Heart left ventricle (tissue), 16 donors: ENCODE measurements around the gene DDRGK1. TPM values are rescaled to one million over a fixed set of nuclear protein-coding genes. Genes with fewer than 3 reads are reported as not detected.
A peak's percentile ranks its signal among the peaks of the same experiment; 100 is the strongest.

ENCODE experiments used
- ATAC-seq, 4 donors: fragments of 200-7000 bp; cut with Tn5 transposase; one replicate each; pipeline ENCODE4 v1.9.1; 2020 to 2022; ENCODE audit warnings: moderate library complexity in 4 of 4, mild to moderate bottlenecking in 3 of 4, moderate number of reproducible peaks in 1 of 4
- DNase-seq, 5 donors: peaks; one replicate each; pipeline ENCODE4 v3.0.0-alpha.2; 2020
- H3K27ac ChIP-seq, 12 donors: fragments of 200-600 bp; sonication (generic) in 4 of 12; one replicate each; pipeline versions ENCODE4 v1.5.0 to v1.8.0; 2016 to 2022; ENCODE audit warnings: mild to moderate bottlenecking in 2 of 12
- H3K27me3 ChIP-seq, 9 donors: fragments of 200-600 bp; sonication (generic) in 2 of 9; one replicate each; pipeline versions ENCODE4 v1.5.1 to v1.8.0; 2016 to 2022; ENCODE audit warnings: mild to moderate bottlenecking in 3 of 9
- H3K36me3 ChIP-seq, 9 donors: fragments of 200-600 bp; sonication (generic) in 2 of 9; one replicate each; pipeline versions ENCODE4 v1.5.0 to v1.8.0; 2018 to 2022; ENCODE audit warnings: mild to moderate bottlenecking in 2 of 9
- H3K4me1 ChIP-seq, 12 donors: fragments of 200-600 bp; sonication (generic) in 4 of 12; one replicate each; pipeline versions ENCODE4 v1.5.0 to v1.8.0; 2016 to 2022; ENCODE audit warnings: mild to moderate bottlenecking in 3 of 12
- H3K4me3 ChIP-seq, 12 donors: fragments of 200-600 bp; sonication (generic) in 4 of 12; one replicate each; pipeline versions ENCODE4 v1.5.0 to v1.8.0; 2017 to 2022; ENCODE audit warnings: mild to moderate bottlenecking in 9 of 12, moderate library complexity in 4 of 12
- H3K9me3 ChIP-seq, 12 donors: fragments of 200-600 bp; sonication (generic) in 4 of 12; one replicate each; pipeline versions ENCODE4 v1.5.0 to v1.8.0; 2016 to 2022; ENCODE audit warnings: mild to moderate bottlenecking in 1 of 12
- CTCF ChIP-seq, 12 donors: fragments of 200-600 bp; sonication (generic) in 4 of 12; IDR thresholded peaks; one replicate each; pipeline versions ENCODE4 v1.5.0 to v1.8.0; 2018 to 2022; ENCODE audit warnings: antibody characterized with exemption in 12 of 12, mild to moderate bottlenecking in 5 of 12
- POLR2A ChIP-seq, 2 donors: fragments of 450-650 bp; IDR thresholded peaks; one replicate each; pipeline ENCODE4 v1.6.1; 2017; ENCODE audit warnings: antibody characterized with exemption in 2 of 2, mild to moderate bottlenecking in 2 of 2, moderate library complexity in 2 of 2
- WGBS, 4 donors: extraction: QIAGEN DNeasy Blood & Tissue Kit in 2 of 4; methylation state at CpG; one replicate each; pipeline versions ENCODE4 v1.1.5 to v1.1.7; 2013 to 2018; 5-methylcytosine and 5-hydroxymethylcytosine counted together
- intact Hi-C, 10 donors: fragments of 100-400 bp; cut with DNase I; formaldehyde crosslinking; loops; one replicate each; pipeline versions ENCODE4 v1.11.1 to v1.14.2; 2022
- polyA plus RNA-seq, 2 donors: library from polyadenylated mRNA; stranded (reverse); fragments of 200-250 nt; gene quantifications; one replicate each; pipeline ENCODE4 v1.2.3, GENCODE V29; 2013
- total RNA-seq, 9 donors: library from RNA; depleted of rRNA in 2 of 9; stranded (reverse); fragments of >200 nt in 2 of 9; fragmentation: NEBNext Ultra II Directional in 3 of 9; extraction: Animal tissue kit (Norgen Biotek cat#: 25700) in 3 of 9; gene quantifications; one replicate each; pipeline versions ENCODE4 v1.1.0 to v1.2.4, GENCODE V29; 2016 to 2023
- donor health status: ischemic (EF 13 %, LVEDD 7.1; RV severe dilation, severe dysfunction).
- donor health status: healthy with polysubstance abuse.
- donor health status: DM: no; HTN: yes; CAD: no.
- donor health status: DM: no; HTN: no; CAD: no.
- donor health status: ischemic (EF 25% LVEDD 6.9; RV normal size, moderate dysfunction).
- donor health status: ischemic (EF 25% LVEDD 5.7; RV mildly dilated, moderate dysfunction).
- donor health status: healthy.
- donor health status: DM: yes; HTN: yes; CAD: no.
- donor health status: ischemic (EF 35%, LVEDD 5.7; RV mildly dilated, moderate dysfunction).
- donor health status: nonischemic (EF 11% LVEDD 7.7; RV severe dilation, severe dysfunction).
- donor health status: DM: yes; HTN: yes; CAD: no.
- donor health status: PGD.
- donor health status: ischemic (EF 29% LVEDD 5.4; RV normal size, mild dysfunction).
- donor health status: nonischemic (EF 23%, LVEDD 6.1; RV moderate dilation, normal function).

DDRGK1 gene
- total and polyA plus RNA-seq, 11 donors, result 25.1 to 78.3 (median 35.5) TPM

DNA sequence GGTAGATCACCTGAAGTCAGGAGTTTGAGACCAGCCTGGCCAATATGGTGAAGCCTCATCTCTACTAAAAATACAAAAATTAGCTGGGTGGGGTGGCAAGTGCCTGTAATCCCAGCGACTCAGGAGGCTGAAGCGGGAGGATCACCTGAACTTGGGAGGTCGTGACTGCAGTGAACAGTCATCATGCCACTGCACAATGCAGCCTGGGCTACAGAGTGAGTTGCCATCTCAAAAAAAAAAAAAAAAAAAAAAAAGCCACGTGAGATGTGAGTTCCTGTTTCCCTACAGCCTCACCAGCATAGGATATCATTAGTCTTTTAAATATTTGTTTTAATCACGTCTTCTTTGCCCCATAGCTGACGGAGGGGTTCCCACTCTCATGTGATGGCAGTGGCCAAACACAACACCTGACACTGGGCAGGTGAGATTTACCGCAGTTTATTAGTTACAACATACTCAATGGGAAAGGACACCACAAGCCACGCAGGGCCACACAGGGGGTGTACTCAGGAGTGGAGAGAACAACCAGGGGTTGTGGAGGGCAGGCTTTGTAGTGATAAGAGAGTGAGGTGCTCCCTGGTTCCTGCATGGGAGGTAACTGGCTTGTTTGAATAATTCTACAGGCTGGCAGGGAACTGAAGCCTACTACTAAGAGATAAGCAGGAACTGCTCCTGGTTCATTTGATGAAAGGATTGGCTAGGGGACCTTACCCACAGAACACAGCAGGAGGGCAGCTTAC is 26.6 kb downstream of the DDRGK1 start:
- TF ChIP-seq POLR2A (IDR thresholded peaks at IDR 0.05) (no peak), CTCF (IDR thresholded peaks at IDR 0.05) (no peak)
- intact Hi-C loops, result no loop called here
- H3K4me3 ChIP-seq, result no peak overlapping the region
- H3K4me1 ChIP-seq, result peaks cover 0 to 16% (median 8%) of the 10 kb centered on the region in 12 donors
- H3K36me3 ChIP-seq, result no peaks in the 10 kb centered on the region
- peaks cover 0 to 9% (median 0%) of the 10 kb centered on the region in 9 donors for H3K27me3 ChIP-seq
- DNase-seq, result no peak
- no peak for ATAC-seq
- WGBS, 4 donors, result 77 to 81% (median 80%) methylated on average over 8 of the region's 8 CpGs
- no peaks in the 10 kb centered on the region for H3K9me3 ChIP-seq
- H3K27ac ChIP-seq, result no peak overlapping the region

- Histone ChIP-seq H3K27ac (no peak overlapping the region), H3K36me3 (no peaks in the 10 kb centered on the region), H3K27me3 (peaks cover 0 to 16% (median 0%) of the 10 kb centered on the region in 9 donors), H3K4me3 (peak overlapping the region in 3 of 12 donors; percentile 74 to 90 (median 81)), H3K9me3 (no peaks in the 10 kb centered on the region), H3K4me1 (peaks cover 0 to 23% (median 13%) of the 10 kb centered on the region in 12 donors)
- no peak for ATAC-seq
- no peak for DNase-seq
- WGBS, 4 donors, result 21 to 38% (median 31%) methylated on average over 1 of the region's 1 CpG
- intact Hi-C loops, result no loop called here
- TF ChIP-seq POLR2A (IDR thresholded peaks at IDR 0.05) (no peak), CTCF (IDR thresholded peaks at IDR 0.05) (no peak)
Measured at GRCh38 chr20:3175270-3175669, 29.2 kb downstream of the DDRGK1 start.

DNA sequence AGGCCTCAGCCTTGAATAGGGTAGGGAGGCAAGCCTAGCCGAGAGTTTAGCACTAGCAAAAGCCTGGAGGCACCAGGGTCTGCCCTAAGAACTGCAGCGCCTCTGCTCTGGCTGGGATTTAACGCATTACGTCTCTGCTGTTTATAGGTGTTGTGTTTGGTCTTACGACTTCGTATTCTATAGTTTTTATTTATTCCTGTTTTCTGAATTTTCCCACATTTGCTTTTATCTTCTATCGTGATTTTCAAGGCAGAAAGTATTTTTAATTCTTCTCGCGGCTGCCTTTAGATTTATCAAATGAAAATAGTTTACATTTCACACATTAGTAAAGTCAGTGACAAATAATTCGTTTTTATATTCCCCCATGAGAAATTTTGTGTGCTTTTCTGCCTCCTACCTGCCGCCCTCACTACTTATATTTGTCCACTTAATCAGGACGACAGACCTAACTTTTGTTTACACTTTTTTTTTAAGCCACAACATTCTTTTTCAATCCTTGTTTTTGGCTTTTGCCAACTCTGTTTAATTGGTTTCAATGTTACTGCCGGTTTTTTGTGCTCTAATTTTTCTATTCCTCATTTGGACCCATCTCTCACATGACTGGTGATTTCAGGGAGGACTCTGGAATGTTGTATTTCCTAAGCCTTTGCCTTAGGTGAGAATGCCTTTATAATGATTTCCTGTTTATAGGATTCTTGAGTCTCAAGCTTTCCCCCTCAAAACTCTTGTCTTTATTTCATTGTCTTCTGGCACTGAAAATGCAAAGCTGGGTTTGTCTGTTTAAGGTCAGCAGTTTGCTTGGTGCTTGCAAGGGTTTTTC is 29.8 kb downstream of the DDRGK1 start:
- Histone ChIP-seq H3K9me3 (no peaks in the 10 kb centered on the region), H3K36me3 (no peaks in the 10 kb centered on the region), H3K4me1 (peaks cover 0 to 23% (median 13%) of the 10 kb centered on the region in 12 donors), H3K27ac (peak overlapping the region in 9 of 12 donors; percentile 34 to 86 (median 77)), H3K27me3 (peaks cover 0 to 16% (median 0%) of the 10 kb centered on the region in 9 donors), H3K4me3 (peak overlapping the region; percentile 74 to 99 (median 92))
- ATAC-seq, result no peak
- WGBS, 4 donors, result 15 to 18% (median 17%) methylated on average over 13 of the region's 13 CpGs
- no peak for TF ChIP-seq CTCF (IDR thresholded peaks at IDR 0.05)
- no peak for TF ChIP-seq POLR2A (IDR thresholded peaks at IDR 0.05)
- intact Hi-C loops, result loop anchor here in 1 of 10 donors (5.0 kb wide), 1 partner anchor 33 kb away; the partner anchor contains the start of gene ITPA
- peak in 1 of 5 donors; percentile 56 for DNase-seq
